ENCODE results near the gene FLVCR2. TPM values are rescaled to one million over a fixed set of nuclear protein-coding genes. Genes with fewer than 3 reads are reported as not detected.

The FLVCR2 gene, protein sequence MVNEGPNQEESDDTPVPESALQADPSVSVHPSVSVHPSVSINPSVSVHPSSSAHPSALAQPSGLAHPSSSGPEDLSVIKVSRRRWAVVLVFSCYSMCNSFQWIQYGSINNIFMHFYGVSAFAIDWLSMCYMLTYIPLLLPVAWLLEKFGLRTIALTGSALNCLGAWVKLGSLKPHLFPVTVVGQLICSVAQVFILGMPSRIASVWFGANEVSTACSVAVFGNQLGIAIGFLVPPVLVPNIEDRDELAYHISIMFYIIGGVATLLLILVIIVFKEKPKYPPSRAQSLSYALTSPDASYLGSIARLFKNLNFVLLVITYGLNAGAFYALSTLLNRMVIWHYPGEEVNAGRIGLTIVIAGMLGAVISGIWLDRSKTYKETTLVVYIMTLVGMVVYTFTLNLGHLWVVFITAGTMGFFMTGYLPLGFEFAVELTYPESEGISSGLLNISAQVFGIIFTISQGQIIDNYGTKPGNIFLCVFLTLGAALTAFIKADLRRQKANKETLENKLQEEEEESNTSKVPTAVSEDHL
- 1.7 and 2.8 TPM in 2 replicates for total RNA-seq

DNA sequence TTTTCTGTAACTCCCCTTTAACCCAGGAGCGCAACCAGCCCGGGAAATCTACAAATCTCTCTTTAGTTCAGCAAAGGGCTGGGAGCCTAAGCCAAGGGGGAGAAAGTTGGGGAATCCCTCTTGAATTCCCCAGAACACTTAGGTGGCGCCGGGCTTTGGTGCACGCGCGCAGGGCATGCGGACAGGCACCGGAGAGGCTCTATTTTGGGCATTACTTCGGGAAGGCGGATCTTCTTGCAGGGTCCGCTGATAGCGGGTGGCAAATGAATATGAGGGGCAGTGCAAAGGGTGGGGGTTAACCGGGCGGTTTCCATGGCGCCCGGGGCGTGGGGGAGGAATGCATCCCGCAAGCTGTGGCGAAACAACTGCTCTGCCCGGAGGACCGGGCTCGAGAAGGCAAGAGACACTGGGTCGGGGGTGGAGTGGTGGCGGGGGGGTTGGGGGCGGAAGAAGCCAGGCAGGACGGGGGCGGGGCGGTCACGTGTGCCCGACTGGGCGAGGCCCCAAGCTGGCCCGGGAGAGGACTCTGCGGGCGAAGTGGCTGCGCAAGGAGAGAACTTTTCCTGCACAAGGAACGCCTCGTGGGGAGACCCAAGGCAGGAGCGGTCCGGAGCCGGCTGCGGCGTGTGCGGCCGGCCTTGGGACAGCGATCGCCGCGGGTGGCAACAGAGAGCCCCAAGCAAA, at the start of gene FLVCR2:
Gene FLVCR2 (plus strand): TSS at position 519 of the 684 bp plus-strand sequence. CDS start 353 bp downstream, outside the sequence.

DNA sequence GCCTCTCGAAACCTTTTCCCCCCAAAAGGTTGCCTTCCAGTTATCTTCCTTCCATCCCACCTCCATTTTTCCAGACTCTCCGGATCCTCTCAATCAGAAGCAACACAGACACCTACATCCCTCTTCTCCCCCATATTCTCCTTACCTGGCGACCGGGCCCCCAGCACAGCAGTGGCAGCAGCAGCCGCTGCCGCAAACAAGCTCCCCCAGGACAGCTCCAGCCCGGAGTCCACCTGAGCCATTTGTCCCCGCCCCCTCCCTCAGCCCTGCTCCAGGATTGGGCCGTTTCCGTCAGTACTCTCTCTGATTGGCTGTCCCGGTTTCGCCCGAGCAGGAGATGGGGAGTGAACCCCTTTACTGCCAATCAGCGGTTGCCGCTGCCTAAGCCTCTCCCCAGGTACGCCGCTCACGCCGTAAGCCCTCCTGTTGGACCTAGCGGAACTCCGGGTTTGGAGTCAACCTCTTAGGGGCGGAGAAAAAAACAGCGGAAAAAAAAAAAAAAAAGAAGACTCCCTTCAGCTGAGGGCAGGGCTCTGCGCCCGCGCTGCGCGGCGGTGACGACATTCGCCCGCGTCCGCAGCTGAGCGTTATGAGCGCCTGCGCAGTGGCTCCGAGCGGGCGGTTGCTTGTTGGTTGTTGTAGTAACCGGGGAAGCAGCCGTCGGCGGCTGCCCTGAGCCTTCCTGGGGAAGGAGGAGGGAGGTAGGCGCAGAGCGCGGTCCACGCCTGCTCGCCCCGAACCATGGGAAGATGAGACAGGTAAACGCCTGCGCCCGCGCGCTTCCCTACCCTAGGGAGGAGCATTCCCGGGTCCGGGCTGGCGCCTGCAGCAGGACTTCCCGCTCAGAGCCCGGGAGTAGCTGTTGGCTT, 82.4 kb downstream of the FLVCR2 start, which contains the start of the genes ERG28 and TTLL5:
Gene ERG28 (minus strand): TSS at position 247 of the 869 bp plus-strand sequence. CDS start 3,374 bp downstream, outside the sequence.
Gene TTLL5 (plus strand): TSS at position 617 of the 869 bp plus-strand sequence. CDS start 1,904 bp downstream, outside the sequence.

Other genes starting within 250 kb of the FLVCR2 start
- gene JDP2, start 150.6 kb upstream of the FLVCR2 start, total RNA-seq, result 58.2 and 66.7 TPM in 2 replicates
- 0.24 and 10.0 TPM in 2 replicates for gene BATF, start 56.2 kb upstream of the FLVCR2 start, total RNA-seq
- 6.3 and 6.6 TPM in 2 replicates for gene ERG28, start 82.3 kb downstream of the FLVCR2 start, total RNA-seq
- gene TTLL5, start 82.6 kb downstream of the FLVCR2 start, total RNA-seq, result 10.4 TPM in 2 replicates